Measurements from ENCODE around the gene GNA15.
A peak's percentile ranks its signal among the peaks of the same experiment; 100 is the strongest.
"Not testable (repeated sequence)": the region's sequence is repeated elsewhere in the genome, so short reads cannot be mapped to it uniquely, and the experiment has no call there.

The GNA15 gene

DNA sequence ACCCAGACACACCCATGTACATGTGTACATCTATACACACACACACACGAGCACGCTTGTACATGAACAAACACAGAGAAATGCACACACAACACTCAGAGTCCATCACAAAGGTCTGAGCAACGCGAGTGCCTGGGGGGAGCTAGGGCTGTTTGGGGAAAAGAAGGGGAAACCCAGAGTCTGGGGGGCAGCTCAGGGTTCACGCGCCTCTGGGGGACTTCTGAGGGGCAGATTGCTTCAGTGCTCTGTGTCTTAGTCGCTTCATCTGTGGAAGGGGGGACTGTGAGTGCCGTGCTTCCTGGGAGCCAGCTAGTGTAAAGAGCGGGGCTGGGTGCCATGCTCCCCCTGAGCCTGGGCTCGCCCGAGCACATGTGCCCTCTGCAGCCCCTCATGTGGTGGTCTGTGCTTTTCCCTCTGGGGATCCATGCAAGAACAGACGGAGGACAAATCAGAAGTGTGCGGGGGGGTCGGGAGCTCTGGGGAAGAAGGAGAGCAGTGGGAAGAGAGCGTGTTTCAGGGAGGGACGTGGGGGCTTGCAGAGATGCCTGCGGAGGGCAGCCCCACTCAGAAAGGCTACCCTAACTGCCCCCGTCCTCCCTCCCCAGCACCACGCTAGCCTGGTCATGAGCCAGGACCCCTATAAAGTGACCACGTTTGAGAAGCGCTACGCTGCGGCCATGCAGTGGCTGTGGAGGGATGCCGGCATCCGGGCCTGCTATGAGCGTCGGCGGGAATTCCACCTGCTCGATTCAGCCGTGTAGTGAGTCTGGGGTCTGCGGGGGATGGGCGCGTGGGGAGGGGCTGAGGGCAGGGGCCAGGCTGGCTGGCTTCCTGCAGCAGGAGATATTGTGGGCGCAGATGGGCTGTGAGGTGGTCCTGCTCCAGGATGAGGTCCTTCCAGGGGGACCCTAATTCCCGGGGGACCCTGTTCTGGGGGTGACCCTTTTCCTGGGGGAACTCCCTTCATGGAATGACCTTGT is 14.0 kb downstream of the GNA15 start:
- no peak for DNase-seq (ENCODE audit: low read depth in 2 of 2)

GRCh38 chr19:3150739-3151329 is 15.0 kb downstream of the GNA15 start:
- no peak for DNase-seq (ENCODE audit: low read depth in 2 of 2)

GRCh38 chr19:3151563-3152418 is 16.0 kb downstream of the GNA15 start:
- no peak for DNase-seq (ENCODE audit: low read depth in 2 of 2)

GRCh38 chr19:3152419-3152780 is 16.6 kb downstream of the GNA15 start:
- DNase-seq (ENCODE audit: low read depth in 2 of 2), result no peak

DNA sequence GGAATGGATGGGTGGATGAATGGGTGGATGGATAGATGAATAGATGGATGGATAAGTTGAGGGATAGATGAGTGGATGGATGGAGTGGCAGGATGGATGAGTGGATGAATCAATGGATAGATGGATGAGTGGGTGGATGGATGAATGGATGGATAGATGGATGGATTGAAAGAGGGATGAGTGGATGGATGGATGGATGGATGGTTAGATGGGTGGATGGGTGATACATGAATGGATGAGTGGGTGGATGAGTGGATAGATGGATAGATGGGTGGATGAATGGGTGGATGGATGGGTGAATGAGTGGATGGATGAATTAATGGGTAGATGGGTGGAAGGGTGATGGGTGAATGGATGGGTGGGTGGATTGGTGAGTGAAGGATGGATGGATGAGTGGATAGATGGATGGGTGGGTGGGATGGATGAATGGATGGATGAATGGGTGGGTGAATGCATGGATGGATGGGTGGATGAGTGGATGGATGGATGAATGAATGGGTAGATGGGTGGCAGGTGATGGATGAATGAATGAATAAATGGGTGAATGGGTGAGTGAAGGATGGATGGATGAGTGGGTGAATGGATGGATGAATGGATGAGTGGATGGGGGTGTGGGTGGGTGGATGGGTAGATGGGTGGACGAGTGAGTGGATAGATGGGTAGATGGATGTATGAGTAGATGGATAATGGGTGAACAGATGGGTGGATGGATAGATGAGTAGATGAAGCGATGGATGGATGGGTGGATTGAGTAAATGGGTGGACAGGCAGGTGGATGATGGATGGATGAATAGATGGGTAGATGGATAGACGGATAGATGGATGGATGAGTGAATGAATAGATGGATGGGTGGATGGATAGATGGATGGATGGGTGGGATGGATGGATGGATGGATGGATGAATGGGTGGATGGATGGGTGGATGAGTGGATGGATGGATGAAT is 17.7 kb downstream of the GNA15 start:
- no peak for DNase-seq (ENCODE audit: low read depth in 2 of 2)

DNA sequence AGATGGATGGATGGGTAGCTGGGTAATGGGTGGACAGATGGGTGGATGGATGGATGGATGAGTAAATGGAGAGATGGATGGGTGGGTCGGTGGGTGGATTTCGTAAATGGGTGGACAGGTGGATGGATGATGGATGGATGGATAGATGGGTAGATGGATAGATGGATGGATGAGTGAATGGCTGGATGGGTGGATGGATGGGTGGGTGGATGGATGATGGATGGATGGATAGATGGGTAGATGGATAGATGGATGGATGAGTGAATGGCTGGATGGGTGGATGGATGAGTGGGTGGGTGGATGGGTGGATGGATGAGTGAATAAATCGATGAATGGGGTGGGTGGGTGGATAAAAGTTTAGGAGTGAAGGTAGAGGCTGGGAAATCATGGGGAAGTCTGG is 18.6 kb downstream of the GNA15 start:
- DNase-seq (ENCODE audit: low read depth in 2 of 2), result not testable (repeated sequence)

- DNase-seq (ENCODE audit: low read depth in 2 of 2), result peak; percentile 64 to 77
Measured at GRCh38 chr19:3154957-3155736, 19.3 kb downstream of the GNA15 start.

GRCh38 chr19:3157096-3157845 is 21.4 kb downstream of the GNA15 start:
- DNase-seq (ENCODE audit: low read depth in 2 of 2), result no peak

- no peak for DNase-seq (ENCODE audit: low read depth in 2 of 2)
Measured at GRCh38 chr19:3159565-3159964, 23.7 kb downstream of the GNA15 start.

- DNase-seq (ENCODE audit: low read depth in 2 of 2), result no peak
Measured at GRCh38 chr19:3160219-3160618, 24.4 kb downstream of the GNA15 start.

DNA sequence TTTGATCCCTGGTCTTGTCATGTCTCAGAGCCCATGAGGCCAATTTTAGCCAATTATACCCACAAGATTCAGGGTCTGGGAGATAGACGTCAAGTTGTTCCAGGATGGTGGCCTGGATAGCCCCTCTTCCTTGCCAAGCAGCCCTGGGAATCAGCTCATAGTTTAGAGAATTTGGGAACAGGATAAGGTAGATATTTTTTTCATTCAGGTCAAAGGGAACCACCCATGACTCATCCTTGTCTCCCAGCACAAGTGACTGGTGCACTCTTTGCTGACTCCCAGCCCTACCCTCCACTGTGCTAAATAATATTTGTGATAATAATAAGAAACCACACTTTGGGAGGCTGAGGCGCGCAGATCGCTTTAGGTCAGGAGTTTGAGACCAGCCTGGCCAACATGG is 25.6 kb downstream of the GNA15 start:
- DNase-seq (ENCODE audit: low read depth in 2 of 2), result no peak

GRCh38 chr19:3162418-3163229 is 26.8 kb downstream of the GNA15 start:
- no peak for DNase-seq (ENCODE audit: low read depth in 2 of 2)

DNA sequence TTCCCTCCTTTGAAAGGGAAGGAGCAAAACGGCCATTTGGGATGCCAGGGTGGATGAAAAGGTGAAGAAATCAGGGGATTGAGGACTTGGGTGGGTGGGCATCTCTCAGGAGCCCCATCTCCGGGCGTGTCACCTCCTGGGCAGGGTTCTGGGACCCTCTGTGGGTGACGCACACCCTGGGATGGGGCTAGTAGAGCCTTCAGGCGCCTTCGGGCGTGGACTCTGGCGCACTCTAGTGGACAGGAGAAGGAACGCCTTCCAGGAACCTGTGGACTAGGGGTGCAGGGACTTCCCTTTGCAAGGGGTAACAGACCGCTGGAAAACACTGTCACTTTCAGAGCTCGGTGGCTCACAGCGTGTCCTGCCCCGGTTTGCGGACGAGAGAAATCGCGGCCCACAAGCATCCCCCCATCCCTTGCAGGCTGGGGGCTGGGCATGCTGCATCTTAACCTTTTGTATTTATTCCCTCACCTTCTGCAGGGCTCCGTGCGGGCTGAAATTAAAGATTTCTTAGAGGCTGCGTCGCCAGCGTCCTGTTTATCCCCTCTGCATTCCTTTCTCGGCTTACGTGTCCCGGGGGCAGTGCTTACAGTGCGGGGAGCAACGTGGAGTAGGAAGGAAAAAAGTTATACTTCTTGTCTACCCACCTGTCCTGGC is 27.5 kb downstream of the GNA15 start:
- peak; percentile 60 to 68 for DNase-seq (ENCODE audit: low read depth in 2 of 2)

DNA sequence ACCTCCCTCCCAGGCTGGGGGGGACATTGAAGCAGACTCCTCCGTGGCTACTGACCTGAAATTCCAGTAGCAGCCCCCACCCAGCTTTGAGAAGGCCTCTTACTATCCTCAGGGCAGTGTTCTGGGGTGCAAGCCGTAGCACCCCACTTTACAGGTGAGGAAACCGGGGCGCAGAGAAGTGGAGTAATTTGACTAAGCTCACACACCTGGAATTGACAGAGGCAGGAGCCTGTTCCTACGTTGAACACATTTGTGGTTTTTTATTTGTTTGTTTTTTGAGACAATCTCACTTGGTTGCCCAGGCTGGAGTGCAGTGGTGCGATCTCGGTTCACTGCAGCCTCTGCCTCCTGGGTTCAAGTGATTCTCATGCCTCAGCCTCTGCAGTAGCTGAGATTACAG is 28.1 kb downstream of the GNA15 start:
- no peak for DNase-seq (ENCODE audit: low read depth in 2 of 2)

- DNase-seq (ENCODE audit: low read depth in 2 of 2), result no peak
Measured at GRCh38 chr19:3167533-3168272, 31.9 kb downstream of the GNA15 start.

- DNase-seq (ENCODE audit: low read depth in 2 of 2), result no peak
Measured at GRCh38 chr19:3171894-3172672, 36.2 kb downstream of the GNA15 start.

DNA sequence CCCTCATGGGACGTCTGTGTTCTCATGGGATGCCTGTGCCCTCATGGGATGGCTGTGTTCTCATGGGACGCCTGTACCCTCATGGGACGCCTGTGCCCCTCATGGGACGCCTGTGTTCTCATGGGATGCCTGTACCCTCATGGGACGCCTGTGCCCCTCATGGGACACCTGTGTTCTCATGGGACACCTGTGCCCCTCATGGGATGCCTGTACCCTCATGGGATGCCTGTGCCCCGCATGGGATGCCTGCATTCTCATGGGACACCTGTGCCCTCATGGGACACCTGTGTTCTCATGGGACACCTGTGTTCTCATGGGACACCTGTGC is 36.8 kb downstream of the GNA15 start:
- not testable (repeated sequence) for DNase-seq (ENCODE audit: low read depth in 2 of 2)
